HepG2 (cell line): ENCODE measurements around the gene SRBD1. TPM values are rescaled to one million over a fixed set of nuclear protein-coding genes. Genes with fewer than 3 reads are reported as not detected.
A peak's percentile ranks its signal among the peaks of the same experiment; 100 is the strongest.

ENCODE experiments used
- ATF3 ChIP-seq: sonication (generic); formaldehyde crosslinking; IDR thresholded peaks from 2 replicates; pipeline ENCODE4 v1.4.0; 2020; ENCODE audit warnings: missing genetic modification reagents
- GFI1 ChIP-seq: sonication (generic); formaldehyde crosslinking; IDR thresholded peaks from 2 replicates; pipeline ENCODE4 v1.5.0; 2020; ENCODE audit warnings: missing genetic modification reagents, mild to moderate bottlenecking, borderline replicate concordance
- JDP2 ChIP-seq: sonication (generic); formaldehyde crosslinking; IDR thresholded peaks from 2 replicates; pipeline ENCODE4 v1.8.1; 2022; ENCODE audit warnings: missing genetic modification reagents, borderline replicate concordance
- LRRFIP1 ChIP-seq: sonication (generic); formaldehyde crosslinking; conservative IDR thresholded peaks from 2 replicates; pipeline ENCODE4 v1.4.0; 2020; ENCODE audit warnings: missing genetic modification reagents
- MAFG ChIP-seq: sonication (generic); formaldehyde crosslinking; IDR thresholded peaks from 2 replicates; pipeline ENCODE4 v1.5.1; 2020; ENCODE audit warnings: mild to moderate bottlenecking, missing genetic modification reagents
- MEIS1 ChIP-seq: sonication (generic); formaldehyde crosslinking; IDR thresholded peaks from 2 replicates; pipeline ENCODE4 v1.9.0; 2021; ENCODE audit warnings: mild to moderate bottlenecking, missing genetic modification reagents, moderate library complexity, borderline replicate concordance
- NONO ChIP-seq, 2 experiments: fragments of 450-650 bp in 1 of 2; sonication (generic) in 1 of 2; formaldehyde crosslinking in 1 of 2; IDR thresholded peaks in 1 of 2; conservative IDR thresholded peaks in 1 of 2; 2 replicates each; pipeline versions ENCODE4 v1.6.1 to v1.8.0; 2017 to 2022; ENCODE audit warnings: mild to moderate bottlenecking in 1 of 2, missing genetic modification reagents in 1 of 2, moderate library complexity in 1 of 2
- NRL ChIP-seq: sonication (generic); formaldehyde crosslinking; IDR thresholded peaks from 2 replicates; pipeline ENCODE4 v1.5.0; 2020; ENCODE audit warnings: missing genetic modification reagents, mild to moderate bottlenecking, moderate library complexity, borderline replicate concordance
- RARG ChIP-seq: sonication (generic); formaldehyde crosslinking; IDR thresholded peaks from 2 replicates; pipeline ENCODE4 v1.4.0; 2020; ENCODE audit warnings: low read depth, mild to moderate bottlenecking, missing genetic modification reagents
- SMC3 ChIP-seq: IDR thresholded peaks from 2 replicates; pipeline ENCODE4 v1.6.1; 2011; ENCODE audit warnings: low read length, improper control_type of control experiment
- TOE1 ChIP-seq: sonication (generic); formaldehyde crosslinking; IDR thresholded peaks from 2 replicates; pipeline ENCODE4 v1.4.0; 2020; ENCODE audit warnings: mild to moderate bottlenecking, missing genetic modification reagents
- ZBTB38 ChIP-seq: sonication (generic); formaldehyde crosslinking; IDR thresholded peaks from 2 replicates; pipeline ENCODE4 v1.5.1; 2020; ENCODE audit warnings: mild to moderate bottlenecking, missing genetic modification reagents
- ZFP37 ChIP-seq: sonication (generic); formaldehyde crosslinking; IDR thresholded peaks from 2 replicates; pipeline ENCODE4 v1.4.0; 2020; ENCODE audit warnings: missing genetic modification reagents, borderline replicate concordance
- ZNF678 ChIP-seq: sonication (generic); formaldehyde crosslinking; IDR thresholded peaks from 2 replicates; pipeline ENCODE4 v1.4.0; 2020; ENCODE audit warnings: mild to moderate bottlenecking, missing genetic modification reagents
- ZSCAN31 ChIP-seq: sonication (generic); formaldehyde crosslinking; IDR thresholded peaks from 2 replicates; pipeline ENCODE4 v1.5.0; 2020; ENCODE audit warnings: low read depth, mild to moderate bottlenecking, missing genetic modification reagents
- polyA plus RNA-seq, 8 experiments: library from polyadenylated mRNA; depleted of rRNA in 3 of 8; stranded (reverse) in 7 of 8; unstranded in 1 of 8; fragments of >200 nt; fragmentation: Illumina TruSeq in 4 of 8; extraction: Trizol in 4 of 8; gene quantifications; 2 replicates each; pipeline versions ENCODE4 v1.2.1 to v1.2.3, GENCODE V29; 2011 to 2016; ENCODE audit warnings: low read depth in 4 of 8, missing spikeins in 1 of 8, mixed read lengths in 1 of 8; ENCODE audit not compliant: insufficient read depth in 1 of 8
- total RNA-seq, 5 experiments: library from RNA; depleted of rRNA; stranded (reverse); fragments of >200 nt; fragmentation: Illumina TruSeq; extraction: Trizol; gene quantifications; 2 replicates each; pipeline ENCODE4 v1.2.3, GENCODE V29; 2016; ENCODE audit warnings: low read depth in 1 of 5
- TF ChIP-seq, protein P1 (sequence below): sonication (generic); formaldehyde crosslinking; IDR thresholded peaks from 2 replicates; pipeline ENCODE4 v1.5.0; 2020; ENCODE audit warnings: mild to moderate bottlenecking, missing genetic modification reagents, borderline replicate concordance
- TF ChIP-seq, protein P2 (sequence below): sonication (generic); formaldehyde crosslinking; IDR thresholded peaks from 2 replicates; pipeline ENCODE4 v1.9.0; 2022; ENCODE audit warnings: missing genetic modification reagents, mild to moderate bottlenecking, borderline replicate concordance
- TF ChIP-seq, protein P3 (sequence below): sonication (generic); formaldehyde crosslinking; IDR thresholded peaks from 2 replicates; pipeline ENCODE4 v1.4.0; 2020; ENCODE audit warnings: missing genetic modification reagents

Gene SRBD1
- total and polyA plus RNA-seq, 2 of the 13 experiments (the other 11 are each of a cell fraction or from before 2014, with no cell fraction given) = 3.2 to 23.9 TPM

DNA sequence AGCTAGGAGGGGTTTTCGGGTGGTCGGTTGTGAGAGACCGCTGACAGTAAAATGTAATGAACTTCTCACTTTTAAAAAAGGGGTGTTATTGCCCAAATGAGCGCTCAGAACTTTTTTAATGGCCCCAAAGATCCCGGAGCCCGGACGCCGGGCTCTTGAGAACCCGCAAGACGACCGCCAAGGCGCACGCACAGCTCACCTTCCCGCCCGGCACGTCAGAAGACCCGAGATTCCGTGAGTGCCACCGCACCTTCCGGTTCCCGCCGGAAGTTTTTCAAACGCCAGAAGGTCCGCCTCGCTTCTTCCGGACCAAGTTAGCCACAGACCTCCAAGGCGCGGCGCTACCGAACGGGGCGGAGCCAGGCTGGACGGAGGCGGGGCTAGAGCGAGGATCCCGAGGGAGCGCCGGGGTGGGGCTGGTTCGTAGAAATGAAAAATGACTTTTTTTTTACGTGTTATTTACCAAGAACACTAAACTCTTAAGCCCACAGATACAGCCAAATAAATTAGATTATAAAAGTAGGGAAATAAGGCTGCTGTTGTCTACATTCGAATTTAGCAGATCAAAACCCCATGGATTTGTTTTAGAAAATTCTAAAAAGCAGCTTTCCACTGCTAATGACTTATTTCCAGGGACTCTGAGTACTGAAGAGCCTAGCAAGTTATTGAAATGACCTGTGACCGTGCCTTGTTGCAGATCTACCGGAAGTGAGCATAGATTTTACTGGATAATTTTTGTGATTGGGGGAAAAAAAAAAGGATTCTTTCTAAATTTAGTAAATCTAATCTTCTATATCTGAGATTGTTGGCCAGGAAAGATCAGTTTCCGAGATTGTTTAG is at the start of gene SRBD1 (continued):
- TF ChIP-seq, protein P1, sequence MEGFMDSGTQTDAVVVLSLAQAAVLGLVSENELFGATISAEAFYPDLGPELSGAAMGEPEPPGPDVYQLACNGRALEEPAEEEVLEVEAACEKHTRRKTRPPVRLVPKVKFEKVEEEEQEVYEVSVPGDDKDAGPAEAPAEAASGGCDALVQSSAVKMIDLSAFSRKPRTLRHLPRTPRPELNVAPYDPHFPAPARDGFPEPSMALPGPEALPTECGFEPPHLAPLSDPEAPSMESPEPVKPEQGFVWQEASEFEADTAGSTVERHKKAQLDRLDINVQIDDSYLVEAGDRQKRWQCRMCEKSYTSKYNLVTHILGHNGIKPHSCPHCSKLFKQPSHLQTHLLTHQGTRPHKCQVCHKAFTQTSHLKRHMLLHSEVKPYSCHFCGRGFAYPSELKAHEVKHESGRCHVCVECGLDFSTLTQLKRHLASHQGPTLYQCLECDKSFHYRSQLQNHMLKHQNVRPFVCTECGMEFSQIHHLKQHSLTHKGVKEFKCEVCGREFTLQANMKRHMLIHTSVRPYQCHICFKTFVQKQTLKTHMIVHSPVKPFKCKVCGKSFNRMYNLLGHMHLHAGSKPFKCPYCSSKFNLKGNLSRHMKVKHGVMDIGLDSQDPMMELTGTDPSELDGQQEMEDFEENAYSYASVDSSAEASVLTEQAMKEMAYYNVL (CRISPR knock-in tag) = no peak
- TF ChIP-seq LRRFIP1 (no peak), RARG (no peak), ZFP37 (CRISPR knock-in tag) (0 out of 2 replicates have a peak, but pooled peaks have one; percentile 25), ZSCAN31 (CRISPR knock-in tag) (no peak), TOE1 (no peak), JDP2 (CRISPR knock-in tag) (no peak), NRL (CRISPR knock-in tag) (no peak), SMC3 (no peak), GFI1 (CRISPR knock-in tag) (no peak), NONO (IDR thresholded peaks at IDR 0.05) (no peak), NONO (CRISPR knock-in tag; conservative IDR thresholded peaks at IDR 0.05) (peak; percentile 60), ATF3 (no peak), MAFG (CRISPR knock-in tag) (no peak), ZBTB38 (CRISPR knock-in tag) (peak; percentile 56; the same call in 1 of the 2 replicates), ZNF678 (CRISPR knock-in tag) (no peak; the same call in 1 of the 2 replicates), MEIS1 (CRISPR knock-in tag) (no peak)
- TF ChIP-seq, protein P2, sequence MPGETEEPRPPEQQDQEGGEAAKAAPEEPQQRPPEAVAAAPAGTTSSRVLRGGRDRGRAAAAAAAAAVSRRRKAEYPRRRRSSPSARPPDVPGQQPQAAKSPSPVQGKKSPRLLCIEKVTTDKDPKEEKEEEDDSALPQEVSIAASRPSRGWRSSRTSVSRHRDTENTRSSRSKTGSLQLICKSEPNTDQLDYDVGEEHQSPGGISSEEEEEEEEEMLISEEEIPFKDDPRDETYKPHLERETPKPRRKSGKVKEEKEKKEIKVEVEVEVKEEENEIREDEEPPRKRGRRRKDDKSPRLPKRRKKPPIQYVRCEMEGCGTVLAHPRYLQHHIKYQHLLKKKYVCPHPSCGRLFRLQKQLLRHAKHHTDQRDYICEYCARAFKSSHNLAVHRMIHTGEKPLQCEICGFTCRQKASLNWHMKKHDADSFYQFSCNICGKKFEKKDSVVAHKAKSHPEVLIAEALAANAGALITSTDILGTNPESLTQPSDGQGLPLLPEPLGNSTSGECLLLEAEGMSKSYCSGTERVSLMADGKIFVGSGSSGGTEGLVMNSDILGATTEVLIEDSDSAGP (CRISPR knock-in tag) = peak; percentile 80; the same call in 1 of the 2 replicates
- TF ChIP-seq, protein P3, sequence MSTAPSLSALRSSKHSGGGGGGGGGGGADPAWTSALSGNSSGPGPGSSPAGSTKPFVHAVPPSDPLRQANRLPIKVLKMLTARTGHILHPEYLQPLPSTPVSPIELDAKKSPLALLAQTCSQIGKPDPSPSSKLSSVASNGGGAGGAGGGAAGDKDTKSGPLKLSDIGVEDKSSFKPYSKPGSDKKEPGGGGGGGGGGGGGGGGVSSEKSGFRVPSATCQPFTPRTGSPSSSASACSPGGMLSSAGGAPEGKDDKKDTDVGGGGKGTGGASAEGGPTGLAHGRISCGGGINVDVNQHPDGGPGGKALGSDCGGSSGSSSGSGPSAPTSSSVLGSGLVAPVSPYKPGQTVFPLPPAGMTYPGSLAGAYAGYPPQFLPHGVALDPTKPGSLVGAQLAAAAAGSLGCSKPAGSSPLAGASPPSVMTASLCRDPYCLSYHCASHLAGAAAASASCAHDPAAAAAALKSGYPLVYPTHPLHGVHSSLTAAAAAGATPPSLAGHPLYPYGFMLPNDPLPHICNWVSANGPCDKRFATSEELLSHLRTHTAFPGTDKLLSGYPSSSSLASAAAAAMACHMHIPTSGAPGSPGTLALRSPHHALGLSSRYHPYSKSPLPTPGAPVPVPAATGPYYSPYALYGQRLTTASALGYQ (CRISPR knock-in tag) = 0 out of 2 replicates have a peak, but pooled peaks have one; percentile 20
